Measurements from ENCODE around the gene UNC5B. TPM values are rescaled to one million over a fixed set of nuclear protein-coding genes. Genes with fewer than 3 reads are reported as not detected.
"Not testable (repeated sequence)": the region's sequence is repeated elsewhere in the genome, so short reads cannot be mapped to it uniquely, and the experiment has no call there.

UNC5B gene
- total and polyA plus RNA-seq, 2 donors from 2014 or later = 5.5 to 22.6 TPM

- no peak overlapping the region for H3K27ac ChIP-seq (ENCODE audit: low read depth in 2 of 2, low read length in 2 of 2)
- H3K36me3 ChIP-seq (ENCODE audit: control insufficient read depth in 2 of 3, insufficient read depth in 3 of 3, low read length in 3 of 3) = peaks cover 2 to 6% (median 5%) of the 10 kb centered on the region in 3 donors
- no peaks in the 10 kb centered on the region for H3K27me3 ChIP-seq (ENCODE audit: control insufficient read depth, insufficient read depth, low read length)
- intact Hi-C loops (cut with DNase I) = no loop called here
- DNase-seq (no peak), FAIRE-seq (no peak)
- no peaks in the 10 kb centered on the region for H3K4me1 ChIP-seq (ENCODE audit: control insufficient read depth in 2 of 3, insufficient read depth in 2 of 3, low read depth in 1 of 3, low read length in 3 of 3)
- H3K4me3 ChIP-seq (ENCODE audit: low read length in 3 of 3) = no peak overlapping the region
- no peaks in the 10 kb centered on the region for H3K9me3 ChIP-seq (ENCODE audit: control insufficient read depth in 2 of 3, insufficient read depth in 1 of 3, low read length in 3 of 3)
- no peak for TF ChIP-seq CTCF (IDR thresholded peaks at IDR 0.05; ENCODE audit: borderline replicate concordance, extremely low read depth, insufficient read depth)
- no peak overlapping the region for H3K9ac ChIP-seq (ENCODE audit: low read length in 3 of 3)
Observed at GRCh38 chr10:71294856-71295255, 82.5 kb downstream of the UNC5B start.

DNA sequence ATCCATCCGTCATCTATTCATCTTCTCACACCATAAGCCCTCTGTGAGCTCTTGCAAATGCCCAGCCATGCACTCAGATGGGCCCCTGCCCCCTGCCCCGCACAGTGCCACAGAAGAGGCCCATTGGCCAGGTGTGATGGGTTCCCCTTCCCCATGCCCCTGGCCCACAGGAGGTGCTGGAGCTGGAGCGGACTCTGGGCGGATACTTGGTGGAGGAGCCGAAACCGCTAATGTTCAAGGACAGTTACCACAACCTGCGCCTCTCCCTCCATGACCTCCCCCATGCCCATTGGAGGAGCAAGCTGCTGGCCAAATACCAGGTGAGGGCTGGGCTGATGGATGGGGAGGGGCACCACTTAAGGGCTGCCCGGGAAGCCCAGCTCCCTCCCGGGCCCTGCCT, 83.3 kb downstream of the UNC5B start:
- Histone ChIP-seq H3K36me3 (ENCODE audit: control insufficient read depth in 2 of 3, insufficient read depth in 3 of 3, low read length in 3 of 3) (peaks cover 2 to 6% (median 5%) of the 10 kb centered on the region in 3 donors), H3K9ac (ENCODE audit: low read length in 3 of 3) (no peak overlapping the region), H3K4me1 (ENCODE audit: control insufficient read depth in 2 of 3, insufficient read depth in 2 of 3, low read depth in 1 of 3, low read length in 3 of 3) (no peaks in the 10 kb centered on the region), H3K27ac (ENCODE audit: low read depth in 2 of 2, low read length in 2 of 2) (no peak overlapping the region), H3K27me3 (ENCODE audit: control insufficient read depth, insufficient read depth, low read length) (no peaks in the 10 kb centered on the region), H3K4me3 (ENCODE audit: low read length in 3 of 3) (no peak overlapping the region), H3K9me3 (ENCODE audit: control insufficient read depth in 2 of 3, insufficient read depth in 1 of 3, low read length in 3 of 3) (no peaks in the 10 kb centered on the region)
- no peak for TF ChIP-seq CTCF (IDR thresholded peaks at IDR 0.05; ENCODE audit: borderline replicate concordance, extremely low read depth, insufficient read depth)
- intact Hi-C loops (cut with DNase I) = no loop called here
- no peak for FAIRE-seq
- no peak for DNase-seq

DNA sequence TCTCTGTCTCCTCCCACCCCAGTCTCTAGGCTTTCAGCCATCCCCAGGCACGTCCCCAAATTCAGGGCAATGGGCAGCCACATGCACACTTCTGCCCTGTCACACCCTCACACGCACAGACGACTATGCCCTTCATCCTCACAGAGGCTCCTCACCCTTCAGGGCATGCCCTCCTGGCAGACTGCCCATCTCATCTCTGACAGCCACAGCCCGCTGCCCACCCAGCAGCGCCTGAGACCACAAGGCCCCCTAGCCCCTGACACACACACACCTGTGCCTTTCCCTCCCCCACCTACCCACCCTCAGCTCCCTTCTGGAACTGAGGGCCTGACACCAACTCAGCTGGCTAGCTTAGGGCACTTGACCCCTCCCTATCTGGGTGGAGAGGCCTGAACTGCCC, 83.7 kb downstream of the UNC5B start:
- H3K9ac ChIP-seq (ENCODE audit: low read length in 3 of 3) = no peak overlapping the region
- TF ChIP-seq CTCF (IDR thresholded peaks at IDR 0.05; ENCODE audit: borderline replicate concordance, extremely low read depth, insufficient read depth) = no peak
- no peaks in the 10 kb centered on the region for H3K9me3 ChIP-seq (ENCODE audit: control insufficient read depth in 2 of 3, insufficient read depth in 1 of 3, low read length in 3 of 3)
- peaks cover 2 to 6% (median 5%) of the 10 kb centered on the region in 3 donors for H3K36me3 ChIP-seq (ENCODE audit: control insufficient read depth in 2 of 3, insufficient read depth in 3 of 3, low read length in 3 of 3)
- H3K27ac ChIP-seq (ENCODE audit: low read depth in 2 of 2, low read length in 2 of 2) = no peak overlapping the region
- intact Hi-C loops (cut with DNase I) = no loop called here
- H3K4me3 ChIP-seq (ENCODE audit: low read length in 3 of 3) = no peak overlapping the region
- DNase-seq = no peak
- FAIRE-seq = no peak
- H3K27me3 ChIP-seq (ENCODE audit: control insufficient read depth, insufficient read depth, low read length) = no peaks in the 10 kb centered on the region
- H3K4me1 ChIP-seq (ENCODE audit: control insufficient read depth in 2 of 3, insufficient read depth in 2 of 3, low read depth in 1 of 3, low read length in 3 of 3) = no peaks in the 10 kb centered on the region

DNA sequence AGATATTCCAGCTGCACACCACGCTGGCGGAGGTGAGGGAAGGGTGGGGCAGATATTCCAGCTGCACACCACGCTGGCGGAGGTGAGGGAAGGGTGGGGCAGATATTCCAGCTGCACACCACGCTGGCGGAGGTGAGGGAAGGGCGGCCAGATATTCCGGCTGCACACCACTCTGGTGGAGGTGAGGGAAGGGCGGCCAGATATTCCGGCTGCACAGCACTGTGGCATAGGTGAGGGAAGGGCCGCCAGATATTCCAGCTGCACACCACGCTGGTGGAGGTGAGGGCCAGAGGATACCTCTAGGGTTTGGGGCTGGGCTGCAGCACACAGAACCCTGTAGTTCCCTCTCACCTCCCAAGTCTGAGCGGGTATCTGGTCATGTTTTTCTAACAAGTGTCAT, 84.4 kb downstream of the UNC5B start:
- H3K27me3 ChIP-seq (ENCODE audit: control insufficient read depth, insufficient read depth, low read length); DNase-seq; H3K9me3 ChIP-seq (ENCODE audit: control insufficient read depth in 2 of 3, insufficient read depth in 1 of 3, low read length in 3 of 3); H3K27ac ChIP-seq (ENCODE audit: low read depth in 2 of 2, low read length in 2 of 2); H3K4me3 ChIP-seq (ENCODE audit: low read length in 3 of 3); H3K36me3 ChIP-seq (ENCODE audit: control insufficient read depth in 2 of 3, insufficient read depth in 3 of 3, low read length in 3 of 3); H3K9ac ChIP-seq (ENCODE audit: low read length in 3 of 3); intact Hi-C loops (cut with DNase I); FAIRE-seq; H3K4me1 ChIP-seq (ENCODE audit: control insufficient read depth in 2 of 3, insufficient read depth in 2 of 3, low read depth in 1 of 3, low read length in 3 of 3): not testable (repeated sequence)

Measured in kidney (tissue), 14 donors.